Nephron (organoid): ENCODE data around the gene CCDC157.

Experiments used
- H3K27ac Mint-ChIP-seq, 3 experiments: 2 replicates each; pipeline ENCODE4 v1.8.0; 2020; ENCODE audit warnings: mixed read lengths in 3 of 3, mild to moderate bottlenecking in 2 of 3, moderate library complexity in 1 of 3
- H3K27me3 Mint-ChIP-seq: 2 replicates; pipeline ENCODE4 v1.8.0; 2021; ENCODE audit warnings: low read depth, mild to moderate bottlenecking, moderate library complexity, mixed read lengths
- H3K36me3 Mint-ChIP-seq: 2 replicates; pipeline ENCODE4 v1.8.0; 2020; ENCODE audit warnings: low read depth, mixed read lengths
- H3K4me1 Mint-ChIP-seq: 2 replicates; pipeline ENCODE4 v1.8.0; 2020; ENCODE audit warnings: mixed read lengths
- H3K4me3 Mint-ChIP-seq, 3 experiments: 2 replicates each; pipeline ENCODE4 v1.8.0; 2020; ENCODE audit warnings: mild to moderate bottlenecking in 3 of 3, mixed read lengths in 3 of 3, moderate library complexity in 2 of 3
- H3K9me3 Mint-ChIP-seq: 2 replicates; pipeline ENCODE4 v1.8.0; 2020; ENCODE audit warnings: mixed read lengths
- TF ChIP-seq, protein P1 (sequence below), 3 experiments: fragments of 200-600 bp; sonication (generic); IDR thresholded peaks; one replicate each; pipeline ENCODE4 v1.5.0; 2021; ENCODE audit warnings: antibody characterized with exemption in 3 of 3; ENCODE audit not compliant: unreplicated experiment in 3 of 3

CCDC157 gene

DNA sequence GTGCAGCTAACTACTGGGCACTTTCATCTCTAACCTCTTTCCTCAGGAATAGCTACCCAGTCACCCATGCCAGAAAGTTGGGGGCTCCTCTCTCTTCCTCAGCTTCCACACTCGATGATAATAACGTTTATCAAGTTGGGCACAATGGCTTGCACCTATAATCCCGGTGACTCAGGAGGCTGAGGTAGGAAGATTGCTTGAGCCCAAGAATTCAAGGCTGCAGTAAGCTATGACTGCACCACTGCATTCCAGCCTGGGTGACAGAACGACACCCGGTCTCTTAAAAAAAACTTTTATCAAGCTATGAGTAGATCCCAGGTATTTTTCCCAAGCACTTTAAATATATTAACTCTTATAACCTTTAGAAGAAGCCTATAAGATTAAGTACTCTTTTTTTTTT, 2.2 kb upstream of the CCDC157 start:
- Mint-ChIP-seq H3K4me3 (peak overlapping the region in 2 of 3 experiments; percentile 99 to 100), H3K9me3 (no peaks in the 10 kb centered on the region)
- TF ChIP-seq, protein P1, sequence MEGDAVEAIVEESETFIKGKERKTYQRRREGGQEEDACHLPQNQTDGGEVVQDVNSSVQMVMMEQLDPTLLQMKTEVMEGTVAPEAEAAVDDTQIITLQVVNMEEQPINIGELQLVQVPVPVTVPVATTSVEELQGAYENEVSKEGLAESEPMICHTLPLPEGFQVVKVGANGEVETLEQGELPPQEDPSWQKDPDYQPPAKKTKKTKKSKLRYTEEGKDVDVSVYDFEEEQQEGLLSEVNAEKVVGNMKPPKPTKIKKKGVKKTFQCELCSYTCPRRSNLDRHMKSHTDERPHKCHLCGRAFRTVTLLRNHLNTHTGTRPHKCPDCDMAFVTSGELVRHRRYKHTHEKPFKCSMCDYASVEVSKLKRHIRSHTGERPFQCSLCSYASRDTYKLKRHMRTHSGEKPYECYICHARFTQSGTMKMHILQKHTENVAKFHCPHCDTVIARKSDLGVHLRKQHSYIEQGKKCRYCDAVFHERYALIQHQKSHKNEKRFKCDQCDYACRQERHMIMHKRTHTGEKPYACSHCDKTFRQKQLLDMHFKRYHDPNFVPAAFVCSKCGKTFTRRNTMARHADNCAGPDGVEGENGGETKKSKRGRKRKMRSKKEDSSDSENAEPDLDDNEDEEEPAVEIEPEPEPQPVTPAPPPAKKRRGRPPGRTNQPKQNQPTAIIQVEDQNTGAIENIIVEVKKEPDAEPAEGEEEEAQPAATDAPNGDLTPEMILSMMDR (IDR thresholded peaks at IDR 0.05; ENCODE audit: unreplicated experiment in 3 of 3): no peak

DNA sequence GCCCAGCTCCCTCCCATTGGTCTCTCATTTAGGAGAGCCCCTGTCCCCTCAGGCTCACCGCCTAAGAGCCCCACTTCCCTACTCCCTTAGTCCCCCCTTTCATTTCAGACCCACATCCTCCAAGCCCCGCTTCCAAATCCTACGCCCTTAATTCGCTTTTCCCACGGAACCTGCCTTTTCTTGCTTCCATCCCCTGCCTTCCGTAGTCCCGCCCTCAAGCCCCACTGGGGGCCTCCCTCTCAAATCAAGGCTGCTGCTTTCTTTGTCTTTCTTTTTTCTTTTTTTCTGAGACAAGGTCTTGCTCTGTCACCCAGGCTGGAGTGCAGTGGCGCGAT, 396 bp downstream of the CCDC157 start:
- peak overlapping the region; percentile 97 to 100 (median 99) for H3K4me3 Mint-ChIP-seq
- no peaks in the 10 kb centered on the region for H3K9me3 Mint-ChIP-seq
- peaks cover 19% of the 10 kb centered on the region for H3K36me3 Mint-ChIP-seq
- peaks cover 31% of the 10 kb centered on the region for H3K4me1 Mint-ChIP-seq
- TF ChIP-seq, protein P1 (IDR thresholded peaks at IDR 0.05; ENCODE audit: unreplicated experiment in 3 of 3): no peak
- no peaks in the 10 kb centered on the region for H3K27me3 Mint-ChIP-seq
- H3K27ac Mint-ChIP-seq: peak overlapping the region; percentile 61 to 99 (median 98)

More for the DNA sequence above, 2.2 kb upstream of the CCDC157 start:
- no peak overlapping the region for H3K27ac Mint-ChIP-seq
- H3K4me1 Mint-ChIP-seq: peaks cover 35% of the 10 kb centered on the region
- no peaks in the 10 kb centered on the region for H3K27me3 Mint-ChIP-seq
- H3K36me3 Mint-ChIP-seq: peaks cover 39% of the 10 kb centered on the region

DNA sequence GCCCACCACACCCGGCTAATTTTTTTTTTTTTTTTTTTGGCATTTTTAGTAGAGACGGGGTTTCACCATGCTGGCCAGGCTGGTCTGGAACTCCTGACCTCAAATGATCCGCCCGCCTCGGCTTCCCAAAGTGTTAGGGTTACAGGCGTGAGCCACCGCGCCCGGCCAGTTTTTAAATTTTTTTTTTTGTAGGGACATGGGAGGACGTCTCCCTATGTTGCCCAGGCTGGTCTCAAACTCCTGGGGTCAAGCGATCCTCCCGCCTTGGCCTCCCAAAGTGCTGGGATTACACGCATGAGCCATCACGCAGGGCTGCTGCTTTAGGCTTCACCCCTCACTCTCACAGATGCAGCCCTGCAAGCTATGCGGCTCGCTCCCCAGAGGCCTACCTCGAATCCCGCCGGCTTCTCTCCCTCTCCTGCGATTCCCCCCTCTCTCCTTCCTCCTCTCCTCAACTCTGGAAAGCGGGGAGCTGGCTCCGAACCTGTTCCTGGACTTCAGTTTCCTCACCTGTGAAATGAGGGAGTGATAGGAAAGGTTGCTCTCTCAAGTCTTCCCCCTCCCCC, 926 bp downstream of the CCDC157 start:
- Mint-ChIP-seq H3K27ac (peak overlapping the region; percentile 61 to 99 (median 98)), H3K4me1 (peaks cover 31% of the 10 kb centered on the region), H3K36me3 (peaks cover 19% of the 10 kb centered on the region), H3K27me3 (no peaks in the 10 kb centered on the region), H3K4me3 (peak overlapping the region; percentile 97 to 100 (median 99)), H3K9me3 (no peaks in the 10 kb centered on the region)
- TF ChIP-seq, protein P1 (IDR thresholded peaks at IDR 0.05; ENCODE audit: unreplicated experiment in 3 of 3): no peak

DNA sequence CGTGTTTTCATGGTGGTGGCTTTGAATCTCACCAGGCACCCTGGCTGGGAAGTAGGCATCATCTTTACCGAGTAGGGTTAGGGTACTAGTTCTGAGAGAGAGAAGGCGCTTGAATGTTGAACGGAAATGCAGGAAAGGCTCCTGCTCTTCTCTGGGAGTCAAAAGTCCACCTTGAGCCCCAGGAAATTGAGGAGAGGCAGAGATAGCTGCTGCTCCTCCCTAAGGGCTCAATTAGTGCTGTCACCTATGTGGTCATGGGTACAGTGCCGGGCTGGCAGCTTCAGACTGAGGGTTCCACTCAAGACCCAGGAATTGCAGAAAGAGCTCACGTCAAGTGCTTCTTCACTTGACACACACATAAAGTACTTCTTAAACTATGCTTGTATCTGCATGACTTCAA, 1.7 kb downstream of the CCDC157 start:
- Mint-ChIP-seq H3K27me3 (no peaks in the 10 kb centered on the region), H3K4me3 (peak overlapping the region; percentile 97 to 100 (median 99)), H3K4me1 (peaks cover 31% of the 10 kb centered on the region), H3K9me3 (no peaks in the 10 kb centered on the region), H3K27ac (no peak overlapping the region), H3K36me3 (peaks cover 17% of the 10 kb centered on the region)
- TF ChIP-seq, protein P1 (IDR thresholded peaks at IDR 0.05; ENCODE audit: unreplicated experiment in 3 of 3): no peak

DNA sequence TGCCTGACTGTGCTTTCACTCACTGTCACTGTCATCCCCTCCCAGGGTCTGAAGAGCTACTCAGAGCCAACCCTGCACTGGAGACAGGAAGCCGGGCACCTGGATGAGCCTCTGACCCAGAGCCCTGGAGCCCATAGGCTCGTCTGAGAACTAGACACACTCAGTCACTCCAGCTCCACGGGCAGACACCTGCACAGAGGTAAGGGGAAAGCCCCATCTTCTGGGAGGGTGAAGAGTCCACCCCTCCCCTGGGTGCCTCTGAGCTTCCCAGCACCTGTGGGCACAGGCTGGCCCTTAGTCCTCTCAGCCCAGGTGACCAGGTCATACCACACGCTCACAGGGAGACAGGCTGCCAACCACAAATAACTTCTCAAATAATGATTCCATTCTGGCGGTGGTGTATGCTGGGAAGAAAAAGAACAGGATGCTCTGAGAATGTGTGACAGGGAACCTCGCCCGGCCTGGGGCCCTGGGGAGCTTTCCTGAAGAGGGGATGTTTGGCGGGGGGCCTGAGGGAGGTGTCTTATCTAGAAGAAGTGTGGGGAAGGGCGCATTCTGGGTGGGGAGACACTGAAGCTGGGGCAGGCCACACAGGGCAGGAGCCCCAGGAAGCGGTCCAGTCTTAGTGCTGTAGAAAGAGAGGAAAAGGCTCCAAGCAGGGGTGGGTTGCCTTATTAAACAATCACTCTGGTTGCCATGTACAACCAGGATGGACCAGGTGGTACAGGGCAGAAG, 5.3 kb downstream of the CCDC157 start:
- TF ChIP-seq, protein P1 (IDR thresholded peaks at IDR 0.05; ENCODE audit: unreplicated experiment in 3 of 3): no peak
- peaks cover 10% of the 10 kb centered on the region for H3K36me3 Mint-ChIP-seq
- no peaks in the 10 kb centered on the region for H3K9me3 Mint-ChIP-seq
- H3K27ac Mint-ChIP-seq: no peak overlapping the region
- H3K27me3 Mint-ChIP-seq: peaks cover 4% of the 10 kb centered on the region
- peaks cover 5% of the 10 kb centered on the region for H3K4me1 Mint-ChIP-seq
- no peak overlapping the region for H3K4me3 Mint-ChIP-seq
